ENCODE measurements around the gene EIF5.

The EIF5 gene

DNA sequence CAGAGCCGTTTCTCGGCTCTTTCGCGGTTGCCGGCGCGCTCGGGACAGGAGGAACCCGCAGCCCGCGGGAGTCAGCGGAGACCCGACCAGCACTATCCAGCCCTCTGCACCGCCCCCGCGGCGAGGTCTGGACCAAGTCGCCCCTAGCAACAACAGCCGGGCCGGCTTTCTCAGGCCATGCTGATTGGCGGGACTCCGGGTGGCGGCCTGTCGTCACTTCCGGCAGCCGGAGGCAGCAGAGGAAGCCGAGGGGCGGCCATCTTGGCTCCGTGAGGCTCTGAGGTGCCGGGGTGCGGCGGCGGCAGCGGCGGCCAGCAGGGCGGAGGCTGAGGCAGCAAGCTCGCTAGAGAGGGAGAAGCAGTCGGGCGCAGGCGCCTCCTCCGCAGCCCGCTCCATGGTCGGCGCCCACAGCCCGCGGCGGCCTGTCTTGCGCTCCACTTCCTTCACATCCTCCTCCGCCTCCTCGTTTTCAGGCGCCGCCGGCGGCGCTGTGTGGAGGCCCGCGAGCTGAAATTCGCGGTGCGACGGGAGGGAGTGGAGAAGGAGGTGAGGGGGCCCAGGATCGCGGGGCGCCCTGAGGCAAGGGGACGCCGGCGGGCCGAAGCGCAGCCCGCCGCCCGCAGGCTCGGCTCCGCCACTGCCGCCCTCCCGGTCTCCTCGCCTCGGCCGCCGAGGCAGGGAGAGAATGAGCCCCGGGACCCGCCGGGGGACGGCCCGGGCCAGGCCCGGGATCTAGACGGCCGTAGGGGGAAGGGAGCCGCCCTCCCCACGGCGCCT lies 51.3 kb downstream of the EIF5 start, which contains the start of gene MARK3 (continued):
- TF ChIP-seq ZNF350 (tag by site-specific recombination; IDR thresholded peaks at IDR 0.05) (no peak), KLF8 (tag by site-specific recombination; IDR thresholded peaks at IDR 0.05) (no peak), ZNF155 (tag by site-specific recombination; IDR thresholded peaks at IDR 0.05) (no peak), SALL2 (tag by site-specific recombination; IDR thresholded peaks at IDR 0.05; ENCODE audit: borderline replicate concordance) (no peak), ZNF658 (tag by site-specific recombination; IDR thresholded peaks at IDR 0.05) (no peak), ZNF626 (tag by site-specific recombination; IDR thresholded peaks at IDR 0.05) (no peak), YY1 (tag by site-specific recombination; IDR thresholded peaks at IDR 0.05) (peak; percentile 89), SCRT2 (tag by site-specific recombination; IDR thresholded peaks at IDR 0.05) (no peak), ZNF629 (tag by site-specific recombination; IDR thresholded peaks at IDR 0.05) (peak; percentile 84), ZNF521 (tag by site-specific recombination; IDR thresholded peaks at IDR 0.05) (no peak), ZNF654 (tag by site-specific recombination; IDR thresholded peaks at IDR 0.05; ENCODE audit: low read depth) (no peak), ZNF621 (tag by site-specific recombination; IDR thresholded peaks at IDR 0.05) (no peak), SP7 (tag by site-specific recombination; IDR thresholded peaks at IDR 0.05) (peak; percentile 69), GFI1B (tag by site-specific recombination; IDR thresholded peaks at IDR 0.05) (no peak), ZNF585B (tag by site-specific recombination; IDR thresholded peaks at IDR 0.05) (no peak), ZNF19 (tag by site-specific recombination; IDR thresholded peaks at IDR 0.05; ENCODE audit: low read depth) (no peak), GLI4 (tag by site-specific recombination; IDR thresholded peaks at IDR 0.05) (no peak), ZNF394 (tag by site-specific recombination; IDR thresholded peaks at IDR 0.05; ENCODE audit: borderline replicate concordance) (peak; percentile 36; the same call in 1 of the 2 replicates), ZBTB20 (tag by site-specific recombination; IDR thresholded peaks at IDR 0.05) (peak; percentile 73), ZNF785 (tag by site-specific recombination; IDR thresholded peaks at IDR 0.05) (no peak), ZNF132 (tag by site-specific recombination; IDR thresholded peaks at IDR 0.05; ENCODE audit: borderline replicate concordance) (no peak), ZNF561 (tag by site-specific recombination; IDR thresholded peaks at IDR 0.05; ENCODE audit: borderline replicate concordance) (peak; percentile 88), ZNF16 (tag by site-specific recombination; IDR thresholded peaks at IDR 0.05; ENCODE audit: low read depth) (no peak), ZNF670 (tag by site-specific recombination; IDR thresholded peaks at IDR 0.05; ENCODE audit: low read depth) (no peak), BCL11B (tag by site-specific recombination; IDR thresholded peaks at IDR 0.05; ENCODE audit: low read depth) (peak; percentile 80; the same call in 1 of the 2 replicates), ZSCAN30 (tag by site-specific recombination; IDR thresholded peaks at IDR 0.05) (peak; percentile 64; the same call in 1 of the 2 replicates), OSR2 (tag by site-specific recombination; IDR thresholded peaks at IDR 0.05) (no peak), ZNF555 (tag by site-specific recombination; conservative IDR thresholded peaks at IDR 0.05) (no peak)
- TF ChIP-seq, protein P1, sequence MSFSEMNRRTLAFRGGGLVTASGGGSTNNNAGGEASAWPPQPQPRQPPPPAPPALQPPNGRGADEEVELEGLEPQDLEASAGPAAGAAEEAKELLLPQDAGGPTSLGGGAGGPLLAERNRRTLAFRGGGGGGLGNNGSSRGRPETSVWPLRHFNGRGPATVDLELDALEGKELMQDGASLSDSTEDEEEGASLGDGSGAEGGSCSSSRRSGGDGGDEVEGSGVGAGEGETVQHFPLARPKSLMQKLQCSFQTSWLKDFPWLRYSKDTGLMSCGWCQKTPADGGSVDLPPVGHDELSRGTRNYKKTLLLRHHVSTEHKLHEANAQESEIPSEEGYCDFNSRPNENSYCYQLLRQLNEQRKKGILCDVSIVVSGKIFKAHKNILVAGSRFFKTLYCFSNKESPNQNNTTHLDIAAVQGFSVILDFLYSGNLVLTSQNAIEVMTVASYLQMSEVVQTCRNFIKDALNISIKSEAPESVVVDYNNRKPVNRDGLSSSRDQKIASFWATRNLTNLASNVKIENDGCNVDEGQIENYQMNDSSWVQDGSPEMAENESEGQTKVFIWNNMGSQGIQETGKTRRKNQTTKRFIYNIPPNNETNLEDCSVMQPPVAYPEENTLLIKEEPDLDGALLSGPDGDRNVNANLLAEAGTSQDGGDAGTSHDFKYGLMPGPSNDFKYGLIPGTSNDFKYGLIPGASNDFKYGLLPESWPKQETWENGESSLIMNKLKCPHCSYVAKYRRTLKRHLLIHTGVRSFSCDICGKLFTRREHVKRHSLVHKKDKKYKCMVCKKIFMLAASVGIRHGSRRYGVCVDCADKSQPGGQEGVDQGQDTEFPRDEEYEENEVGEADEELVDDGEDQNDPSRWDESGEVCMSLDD (tag by site-specific recombination; IDR thresholded peaks at IDR 0.05): 0 out of 2 replicates have a peak, but pooled peaks have one; percentile 71
- TF ChIP-seq, protein P2, sequence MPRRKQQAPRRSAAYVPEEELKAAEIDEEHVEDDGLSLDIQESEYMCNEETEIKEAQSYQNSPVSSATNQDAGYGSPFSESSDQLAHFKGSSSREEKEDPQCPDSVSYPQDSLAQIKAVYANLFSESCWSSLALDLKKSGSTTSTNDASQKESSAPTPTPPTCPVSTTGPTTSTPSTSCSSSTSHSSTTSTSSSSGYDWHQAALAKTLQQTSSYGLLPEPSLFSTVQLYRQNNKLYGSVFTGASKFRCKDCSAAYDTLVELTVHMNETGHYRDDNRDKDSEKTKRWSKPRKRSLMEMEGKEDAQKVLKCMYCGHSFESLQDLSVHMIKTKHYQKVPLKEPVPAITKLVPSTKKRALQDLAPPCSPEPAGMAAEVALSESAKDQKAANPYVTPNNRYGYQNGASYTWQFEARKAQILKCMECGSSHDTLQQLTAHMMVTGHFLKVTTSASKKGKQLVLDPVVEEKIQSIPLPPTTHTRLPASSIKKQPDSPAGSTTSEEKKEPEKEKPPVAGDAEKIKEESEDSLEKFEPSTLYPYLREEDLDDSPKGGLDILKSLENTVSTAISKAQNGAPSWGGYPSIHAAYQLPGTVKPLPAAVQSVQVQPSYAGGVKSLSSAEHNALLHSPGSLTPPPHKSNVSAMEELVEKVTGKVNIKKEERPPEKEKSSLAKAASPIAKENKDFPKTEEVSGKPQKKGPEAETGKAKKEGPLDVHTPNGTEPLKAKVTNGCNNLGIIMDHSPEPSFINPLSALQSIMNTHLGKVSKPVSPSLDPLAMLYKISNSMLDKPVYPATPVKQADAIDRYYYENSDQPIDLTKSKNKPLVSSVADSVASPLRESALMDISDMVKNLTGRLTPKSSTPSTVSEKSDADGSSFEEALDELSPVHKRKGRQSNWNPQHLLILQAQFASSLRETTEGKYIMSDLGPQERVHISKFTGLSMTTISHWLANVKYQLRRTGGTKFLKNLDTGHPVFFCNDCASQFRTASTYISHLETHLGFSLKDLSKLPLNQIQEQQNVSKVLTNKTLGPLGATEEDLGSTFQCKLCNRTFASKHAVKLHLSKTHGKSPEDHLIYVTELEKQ (tag by site-specific recombination; IDR thresholded peaks at IDR 0.05; ENCODE audit: borderline replicate concordance): no peak
- TF ChIP-seq, protein P3, sequence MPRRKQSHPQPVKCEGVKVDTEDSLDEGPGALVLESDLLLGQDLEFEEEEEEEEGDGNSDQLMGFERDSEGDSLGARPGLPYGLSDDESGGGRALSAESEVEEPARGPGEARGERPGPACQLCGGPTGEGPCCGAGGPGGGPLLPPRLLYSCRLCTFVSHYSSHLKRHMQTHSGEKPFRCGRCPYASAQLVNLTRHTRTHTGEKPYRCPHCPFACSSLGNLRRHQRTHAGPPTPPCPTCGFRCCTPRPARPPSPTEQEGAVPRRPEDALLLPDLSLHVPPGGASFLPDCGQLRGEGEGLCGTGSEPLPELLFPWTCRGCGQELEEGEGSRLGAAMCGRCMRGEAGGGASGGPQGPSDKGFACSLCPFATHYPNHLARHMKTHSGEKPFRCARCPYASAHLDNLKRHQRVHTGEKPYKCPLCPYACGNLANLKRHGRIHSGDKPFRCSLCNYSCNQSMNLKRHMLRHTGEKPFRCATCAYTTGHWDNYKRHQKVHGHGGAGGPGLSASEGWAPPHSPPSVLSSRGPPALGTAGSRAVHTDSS (tag by site-specific recombination; IDR thresholded peaks at IDR 0.05): no peak
- TF ChIP-seq, protein P4, sequence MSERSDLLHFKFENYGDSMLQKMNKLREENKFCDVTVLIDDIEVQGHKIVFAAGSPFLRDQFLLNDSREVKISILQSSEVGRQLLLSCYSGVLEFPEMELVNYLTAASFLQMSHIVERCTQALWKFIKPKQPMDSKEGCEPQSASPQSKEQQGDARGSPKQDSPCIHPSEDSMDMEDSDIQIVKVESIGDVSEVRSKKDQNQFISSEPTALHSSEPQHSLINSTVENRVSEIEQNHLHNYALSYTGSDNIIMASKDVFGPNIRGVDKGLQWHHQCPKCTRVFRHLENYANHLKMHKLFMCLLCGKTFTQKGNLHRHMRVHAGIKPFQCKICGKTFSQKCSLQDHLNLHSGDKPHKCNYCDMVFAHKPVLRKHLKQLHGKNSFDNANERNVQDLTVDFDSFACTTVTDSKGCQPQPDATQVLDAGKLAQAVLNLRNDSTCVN (tag by site-specific recombination; optimal IDR thresholded peaks at IDR 0.05): peak; percentile 86
